C4-2B (cell line): ENCODE results near the gene ENPP3.
"Not testable (repeated sequence)": the region's sequence is repeated elsewhere in the genome, so short reads cannot be mapped to it uniquely, and the experiment has no call there.

ENCODE experiments used
- H3K27ac ChIP-seq: fragments of 450-650 bp; 2 replicates; pipeline ENCODE4 v1.5.1; 2017
- ZFX ChIP-seq: fragments of 450-650 bp; IDR thresholded peaks from 2 replicates; pipeline ENCODE4 v1.6.1; 2017
- TF ChIP-seq, protein P1 (sequence below): fragments of 450-650 bp; conservative IDR thresholded peaks from 2 replicates; pipeline ENCODE4 v1.5.1; 2017; ENCODE audit warnings: mild to moderate bottlenecking

Gene ENPP3

DNA sequence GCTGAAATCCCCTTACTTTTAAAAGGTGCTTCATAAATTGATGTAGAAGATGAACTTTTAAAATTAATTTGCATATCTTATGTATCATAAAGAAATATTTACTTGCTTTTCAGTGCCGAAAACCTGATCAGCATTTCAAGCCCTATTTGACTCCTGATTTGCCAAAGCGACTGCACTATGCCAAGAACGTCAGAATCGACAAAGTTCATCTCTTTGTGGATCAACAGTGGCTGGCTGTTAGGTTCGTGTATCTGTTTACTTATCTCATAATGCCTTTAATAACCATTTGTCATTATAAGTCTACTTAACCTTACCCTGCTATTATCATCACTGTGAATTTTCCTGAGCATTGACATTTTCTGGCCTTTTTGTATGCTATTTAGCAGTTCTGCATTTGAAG is 56.3 kb downstream of the ENPP3 start:
- H3K27ac ChIP-seq, result no peak overlapping the region
- TF ChIP-seq, protein P1, sequence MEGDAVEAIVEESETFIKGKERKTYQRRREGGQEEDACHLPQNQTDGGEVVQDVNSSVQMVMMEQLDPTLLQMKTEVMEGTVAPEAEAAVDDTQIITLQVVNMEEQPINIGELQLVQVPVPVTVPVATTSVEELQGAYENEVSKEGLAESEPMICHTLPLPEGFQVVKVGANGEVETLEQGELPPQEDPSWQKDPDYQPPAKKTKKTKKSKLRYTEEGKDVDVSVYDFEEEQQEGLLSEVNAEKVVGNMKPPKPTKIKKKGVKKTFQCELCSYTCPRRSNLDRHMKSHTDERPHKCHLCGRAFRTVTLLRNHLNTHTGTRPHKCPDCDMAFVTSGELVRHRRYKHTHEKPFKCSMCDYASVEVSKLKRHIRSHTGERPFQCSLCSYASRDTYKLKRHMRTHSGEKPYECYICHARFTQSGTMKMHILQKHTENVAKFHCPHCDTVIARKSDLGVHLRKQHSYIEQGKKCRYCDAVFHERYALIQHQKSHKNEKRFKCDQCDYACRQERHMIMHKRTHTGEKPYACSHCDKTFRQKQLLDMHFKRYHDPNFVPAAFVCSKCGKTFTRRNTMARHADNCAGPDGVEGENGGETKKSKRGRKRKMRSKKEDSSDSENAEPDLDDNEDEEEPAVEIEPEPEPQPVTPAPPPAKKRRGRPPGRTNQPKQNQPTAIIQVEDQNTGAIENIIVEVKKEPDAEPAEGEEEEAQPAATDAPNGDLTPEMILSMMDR, result no peak

DNA sequence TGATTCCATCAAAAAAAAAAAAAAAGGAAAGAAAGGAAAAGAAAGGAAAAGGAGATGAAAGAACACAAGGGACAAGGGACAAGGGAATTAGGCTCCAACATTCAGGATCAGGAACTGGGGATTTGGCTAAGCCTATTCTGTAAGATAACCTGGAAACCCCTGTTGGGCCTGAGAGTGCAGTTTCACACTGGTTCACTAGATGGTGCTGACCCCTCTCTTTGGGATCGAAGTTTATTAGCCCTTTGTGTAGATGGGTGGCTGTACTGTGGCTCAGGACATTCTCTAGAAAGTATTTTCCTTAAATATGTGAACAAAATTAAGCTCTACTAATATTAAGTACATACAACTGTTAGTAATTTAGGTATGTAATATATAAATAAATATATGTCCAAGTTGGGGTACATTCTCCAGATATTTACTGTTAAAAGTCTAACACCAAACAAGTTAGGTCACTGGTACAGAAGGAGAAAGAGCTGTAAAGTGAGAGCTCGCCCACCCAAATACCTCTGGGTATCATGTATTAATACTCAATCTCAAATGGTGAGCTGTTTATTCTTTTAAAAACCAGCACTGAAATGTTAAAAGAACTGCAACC is 57.8 kb downstream of the ENPP3 start:
- TF ChIP-seq, protein P1, result peak; percentile 85
- no peak for TF ChIP-seq ZFX
- H3K27ac ChIP-seq, result no peak overlapping the region

DNA sequence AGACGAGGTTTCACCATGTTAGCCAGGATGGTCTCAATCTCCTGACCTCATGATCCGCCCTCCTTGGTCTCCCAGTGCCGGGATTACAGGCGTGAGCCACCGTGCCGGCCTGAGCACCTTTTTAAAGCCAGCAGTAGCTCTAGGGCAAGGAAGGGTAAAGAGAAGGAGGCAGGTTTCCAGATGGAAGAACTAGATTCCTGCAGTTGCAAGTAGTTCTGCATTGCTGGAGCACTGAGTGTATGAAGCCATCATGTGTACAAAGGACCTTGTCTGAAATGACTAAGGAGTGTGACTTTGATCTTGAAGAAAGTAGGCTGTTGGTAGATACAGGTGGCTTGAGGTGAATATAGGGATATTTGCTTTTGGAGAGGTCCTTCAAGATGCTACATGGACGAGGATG is 59.9 kb downstream of the ENPP3 start:
- TF ChIP-seq, protein P1, result no peak
- no peak for TF ChIP-seq ZFX
- no peak overlapping the region for H3K27ac ChIP-seq

DNA sequence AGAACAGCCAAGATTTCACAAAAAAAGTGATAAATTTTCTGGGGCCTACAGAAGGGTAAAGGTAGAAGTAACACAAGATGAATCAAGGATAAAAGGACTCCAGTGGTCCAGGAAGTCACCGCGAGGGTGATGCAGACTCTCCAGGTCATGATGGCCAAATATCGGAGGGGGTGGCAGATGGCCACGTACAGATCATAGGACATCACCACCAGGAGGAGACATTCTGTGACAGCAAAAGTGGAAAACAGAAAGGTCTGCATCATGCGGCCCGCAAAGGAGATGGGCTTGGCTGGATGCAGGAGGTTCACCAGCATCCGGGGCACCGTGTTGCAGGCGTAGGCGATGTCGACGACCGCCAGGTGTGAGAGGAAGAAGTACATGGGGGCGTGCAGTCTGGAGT is 63.7 kb downstream of the ENPP3 start:
- H3K27ac ChIP-seq, result not testable (repeated sequence)

DNA sequence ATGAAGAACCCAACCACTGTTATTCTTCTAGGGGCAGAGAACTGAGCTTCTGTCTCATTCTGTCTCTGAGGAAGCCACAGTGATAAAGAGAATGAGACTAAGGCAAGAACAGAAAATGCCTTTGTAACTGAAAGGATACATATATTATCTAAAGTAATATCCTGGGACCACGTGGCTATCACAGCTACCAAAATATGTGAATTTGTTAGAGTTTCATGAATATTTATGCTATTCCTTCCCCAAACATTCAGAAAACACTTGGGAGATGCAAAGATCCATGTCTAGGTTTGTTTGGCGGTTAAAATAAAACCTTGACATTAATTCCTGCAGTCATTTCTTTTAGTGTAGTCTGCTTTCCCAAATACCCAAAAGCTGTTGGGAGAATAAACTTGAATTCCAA is 66.8 kb downstream of the ENPP3 start:
- H3K27ac ChIP-seq, result not testable (repeated sequence)

DNA sequence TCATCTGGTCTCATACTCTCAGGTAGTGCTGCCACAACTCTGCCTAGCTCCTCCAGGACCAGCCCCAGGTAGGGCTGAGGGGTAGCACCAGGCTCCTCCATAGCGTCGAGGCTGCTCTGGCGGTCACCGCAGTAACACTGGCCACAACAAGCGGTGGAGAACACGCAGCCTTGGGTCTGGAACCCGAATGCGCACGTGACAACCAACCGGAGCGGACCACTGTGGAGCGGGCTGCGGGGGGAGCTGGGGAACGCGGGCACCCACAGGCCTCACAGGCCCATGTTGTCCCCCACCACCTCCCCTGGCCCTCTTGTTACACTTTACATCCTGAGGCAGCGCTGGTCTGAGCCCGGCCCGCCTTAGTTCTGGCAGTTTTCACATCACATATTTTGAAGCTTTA is 73.8 kb downstream of the ENPP3 start, which contains the start of gene CTAGE9:
Gene CTAGE9 (minus strand): TSS at position 101 of the 400 bp plus-strand sequence. CDS start 0 bp downstream, at position 101.
- not testable (repeated sequence) for H3K27ac ChIP-seq

DNA sequence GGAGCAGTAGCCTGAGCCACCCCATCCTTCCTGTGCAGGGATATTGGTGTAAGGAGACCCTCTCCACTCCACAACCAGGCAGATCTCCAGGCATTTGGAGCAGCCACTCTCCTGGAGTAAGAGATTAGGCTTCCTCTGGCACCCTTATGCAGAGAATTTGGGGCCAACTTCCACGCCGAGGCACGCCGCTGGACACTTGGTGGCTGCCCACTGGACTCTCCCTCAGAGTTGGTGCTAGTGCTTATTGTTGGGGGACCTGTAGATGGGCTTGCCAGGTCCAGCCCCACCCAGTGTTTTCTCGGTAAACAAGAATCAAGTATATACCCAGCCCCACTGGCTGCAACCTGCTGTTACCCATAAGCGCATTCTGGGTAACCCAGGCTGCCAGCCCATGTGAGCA is 78.5 kb downstream of the ENPP3 start:
- H3K27ac ChIP-seq, result not testable (repeated sequence)

DNA sequence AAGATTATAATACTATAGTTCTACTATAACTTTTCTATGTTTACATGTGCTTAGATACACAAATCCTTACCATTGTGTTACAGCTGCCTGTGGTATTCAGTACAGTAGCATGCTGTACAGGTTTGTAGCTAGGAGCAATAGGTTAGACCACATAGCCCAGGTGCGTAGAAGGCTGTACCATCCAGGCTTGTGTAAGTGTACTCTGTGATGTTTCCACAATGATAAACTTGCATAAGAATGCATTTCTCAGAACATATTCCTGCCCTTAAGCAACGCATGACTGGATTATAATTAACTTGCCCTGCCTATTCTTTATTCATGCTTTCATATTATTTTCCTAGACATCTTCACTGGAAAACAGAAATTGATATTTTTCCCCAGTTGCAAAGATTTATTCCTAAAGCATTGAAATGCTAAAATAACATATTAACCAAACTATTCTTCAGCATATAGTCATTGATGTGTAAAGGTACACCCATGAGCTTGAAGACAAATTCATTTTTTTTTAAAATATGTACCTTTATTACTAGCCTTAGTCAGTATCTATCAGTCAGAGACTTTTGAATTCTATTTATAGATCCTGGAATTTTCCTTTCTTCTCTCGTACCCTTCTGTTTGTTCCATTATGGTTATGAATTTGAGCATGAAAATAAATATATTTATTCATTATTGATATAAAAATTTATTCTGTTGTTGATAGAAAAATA is 80.9 kb downstream of the ENPP3 start:
- H3K27ac ChIP-seq, result no peak overlapping the region
- TF ChIP-seq, protein P1, result no peak
- TF ChIP-seq ZFX, result no peak

DNA sequence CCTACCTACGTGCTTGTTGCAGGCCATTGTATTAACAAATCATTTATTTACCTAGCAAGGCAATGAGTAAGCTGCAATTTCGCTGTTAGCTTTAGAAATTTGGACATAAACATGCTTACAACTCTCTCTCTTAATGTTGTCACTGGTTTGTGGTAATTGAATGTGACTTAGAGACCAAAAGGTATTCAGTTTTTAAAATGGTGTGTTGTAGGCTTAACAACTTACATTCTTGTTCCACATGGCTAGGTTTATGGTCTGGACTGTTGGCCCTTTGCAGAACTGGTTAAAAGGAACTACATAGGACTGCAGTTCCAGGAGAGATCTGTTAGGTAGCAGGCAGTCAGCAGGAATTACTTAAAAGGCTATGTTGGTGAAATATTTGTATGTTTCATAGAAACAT is 84.1 kb downstream of the ENPP3 start:
- TF ChIP-seq ZFX, result no peak
- TF ChIP-seq, protein P1, result no peak
- H3K27ac ChIP-seq, result no peak overlapping the region

DNA sequence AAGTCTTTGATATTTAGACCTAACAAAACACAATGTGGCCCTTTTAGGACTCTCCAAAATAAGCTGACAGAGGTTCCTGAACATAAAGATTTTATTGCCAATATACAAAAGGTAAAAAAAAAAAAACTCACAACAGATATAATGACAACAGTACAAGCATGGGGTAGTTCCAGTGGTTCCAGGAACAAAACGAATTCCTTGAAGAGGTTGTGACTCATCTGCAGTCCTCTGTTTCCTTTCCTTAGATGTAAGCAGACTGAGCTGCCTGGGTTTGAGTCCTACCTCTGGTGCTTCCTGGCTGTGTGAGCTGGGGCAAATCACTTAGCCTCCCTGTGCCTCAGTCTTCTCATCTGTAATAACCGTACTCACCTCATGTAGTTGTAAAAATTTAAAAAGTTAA is 87.0 kb downstream of the ENPP3 start:
- H3K27ac ChIP-seq, result no peak overlapping the region
- TF ChIP-seq, protein P1, result no peak
- TF ChIP-seq ZFX, result no peak
